GM18867 (cell line): ENCODE data around the gene ZFAND2B.
"Not testable (repeated sequence)": the region's sequence is repeated elsewhere in the genome, so short reads cannot be mapped to it uniquely, and the experiment has no call there.

Experiments used
- ATAC-seq: cut with Tn5 transposase; IDR thresholded peaks from one replicate; pipeline ENCODE4 v1.9.1; 2021; ENCODE audit warnings: mild to moderate bottlenecking, moderate library complexity; ENCODE audit not compliant: unreplicated experiment

Gene ZFAND2B

GRCh38 chr2:219250049-219250781 lies 43.6 kb downstream of the ZFAND2B start:
- no peak for ATAC-seq

GRCh38 chr2:219251656-219252055 lies 45.1 kb downstream of the ZFAND2B start:
- no peak for ATAC-seq

DNA sequence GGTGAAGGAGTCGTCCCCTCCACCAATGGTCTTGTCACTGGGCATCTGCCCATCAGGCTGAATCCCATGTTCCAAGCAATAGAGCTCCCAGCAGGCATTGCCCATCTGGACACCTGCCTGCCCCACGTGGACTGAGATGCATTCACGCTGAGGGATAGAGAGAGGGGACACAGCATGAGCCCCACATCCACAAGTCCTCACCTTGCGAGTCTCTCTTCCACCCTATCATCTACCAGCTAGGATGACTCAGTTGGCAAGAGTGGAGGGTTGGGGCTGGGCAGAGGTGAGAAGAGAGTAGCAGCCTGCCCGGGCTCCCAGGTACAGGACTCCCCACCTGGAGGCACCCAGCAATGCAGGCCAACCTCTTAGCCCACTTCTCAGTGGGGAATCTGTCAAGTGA lies 45.5 kb downstream of the ZFAND2B start:
- ATAC-seq, result no peak

- ATAC-seq, result no peak
These were observed 46.0 kb downstream of the ZFAND2B start for GRCh38 chr2:219252570-219252899.

DNA sequence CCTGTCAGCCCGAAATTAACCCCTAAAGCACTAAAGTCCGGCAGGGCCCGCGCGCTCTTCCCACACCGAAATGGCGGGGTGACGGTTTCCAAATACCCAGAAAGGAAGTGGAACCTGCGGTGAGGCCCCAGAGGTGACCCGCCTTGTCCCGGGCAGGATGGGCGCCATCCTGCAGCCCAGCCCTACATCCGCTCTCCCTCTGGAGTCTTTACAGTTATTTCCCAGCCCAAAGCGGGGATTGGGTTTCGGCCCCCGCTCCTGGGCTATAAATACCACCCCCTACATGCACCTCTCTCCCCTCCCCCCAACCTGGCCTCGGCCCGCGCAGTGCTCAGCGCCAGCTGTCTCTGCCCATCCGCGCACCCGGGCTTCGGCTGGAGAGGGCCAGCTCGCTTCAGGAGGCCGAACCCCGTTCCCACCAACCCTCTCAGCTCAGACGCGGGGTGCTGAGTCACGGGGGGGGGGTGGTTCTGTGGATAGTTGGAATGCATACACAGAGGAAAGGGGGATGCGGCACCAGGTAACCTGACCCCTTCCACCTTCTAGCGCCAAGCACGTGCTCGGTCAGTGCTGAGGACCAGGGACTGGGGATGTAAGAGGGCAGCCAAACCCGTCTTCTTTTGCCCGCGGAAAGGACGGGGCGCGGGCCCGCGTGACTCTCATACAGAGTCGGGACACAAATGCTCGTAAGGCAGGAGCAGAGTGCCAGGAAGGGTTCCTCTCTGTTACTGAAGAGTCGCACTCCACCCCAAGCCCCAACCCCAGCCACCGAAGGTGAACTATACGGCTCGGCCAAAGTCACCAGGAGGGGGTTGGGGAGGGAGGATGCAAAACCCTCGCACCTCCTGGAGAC lies 46.5 kb downstream of the ZFAND2B start, which contains the start of gene TUBA4B:
Gene TUBA4B (plus strand): TSS at position 344 of the 853 bp plus-strand sequence. CDS start 165 bp downstream, at position 509.
- no peak for ATAC-seq

DNA sequence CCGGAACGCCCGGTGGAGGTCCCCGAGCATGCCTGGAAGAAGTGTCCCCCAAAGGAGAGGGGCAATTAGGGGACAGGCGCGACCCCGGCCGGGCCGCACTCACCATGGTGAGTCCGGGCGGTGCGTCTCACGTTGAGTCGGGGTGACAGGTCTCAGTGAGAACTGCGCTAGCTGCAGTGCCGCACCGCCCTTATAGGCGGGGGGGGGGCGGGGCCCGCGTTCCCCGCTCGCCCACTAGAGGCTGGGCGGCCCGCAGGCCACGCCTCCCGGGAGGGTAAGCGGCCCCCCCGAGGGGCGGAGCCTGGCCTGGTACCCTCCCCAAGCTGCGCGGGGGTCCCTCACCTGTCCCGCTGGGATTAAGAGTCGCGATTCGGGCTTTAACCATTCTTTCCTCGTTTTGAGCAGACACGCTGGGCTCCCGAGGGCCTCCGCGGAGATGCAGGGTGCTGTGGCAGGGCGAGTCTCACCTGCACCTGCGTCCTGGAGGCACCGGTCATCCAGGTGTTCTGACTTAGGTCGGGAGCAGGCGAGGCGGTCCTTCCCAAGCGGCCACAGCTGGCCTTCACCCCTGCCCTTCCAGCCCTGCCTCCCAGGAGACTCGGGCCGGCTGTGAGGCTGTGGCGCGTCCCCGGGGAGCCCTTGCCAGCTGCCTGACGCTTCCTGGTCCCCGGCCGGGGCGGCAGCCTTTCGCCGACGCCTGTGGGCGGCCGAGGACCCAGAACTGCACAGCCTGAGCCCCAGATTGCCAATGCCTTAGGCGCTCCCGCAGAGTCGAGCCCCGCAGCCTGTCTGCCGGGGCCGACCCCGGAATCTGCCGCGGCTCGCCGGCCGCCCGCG lies 47.4 kb downstream of the ZFAND2B start, which contains the start of gene TUBA4A:
Gene TUBA4A (minus strand): TSS at position 166 of the 837 bp plus-strand sequence. CDS start 60 bp downstream, at position 106.
- ATAC-seq, result peak; percentile 48

DNA sequence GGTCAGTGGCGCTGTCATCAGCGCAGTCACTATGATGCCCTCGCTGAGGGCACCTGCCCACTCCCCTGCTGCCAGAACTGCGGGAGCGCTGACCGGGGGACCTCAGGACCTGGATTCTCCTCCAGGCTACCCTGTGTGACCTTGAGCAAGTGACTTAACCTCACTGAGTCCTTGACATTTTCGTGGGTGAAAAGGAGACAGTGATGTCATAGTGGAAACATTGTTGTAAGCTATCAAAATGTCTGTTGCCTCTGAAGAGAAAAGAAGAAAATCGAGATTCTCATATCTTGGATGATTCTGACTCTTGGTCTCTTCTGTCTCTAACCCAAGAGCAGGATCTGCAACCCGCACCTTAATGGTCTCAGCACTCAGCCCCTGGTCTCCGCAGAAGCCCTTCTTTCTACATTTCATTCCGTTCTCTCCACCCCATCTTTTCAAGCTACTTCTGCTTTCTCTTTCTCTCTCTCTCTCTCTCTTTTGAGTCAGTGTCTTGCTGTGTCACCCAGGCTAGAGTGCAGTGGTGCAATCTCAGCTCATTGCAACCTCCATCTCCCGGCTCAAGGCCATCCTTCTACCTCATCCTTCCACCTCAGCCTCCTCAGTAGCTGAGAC lies 48.1 kb downstream of the ZFAND2B start:
- ATAC-seq, result peak; percentile 40

DNA sequence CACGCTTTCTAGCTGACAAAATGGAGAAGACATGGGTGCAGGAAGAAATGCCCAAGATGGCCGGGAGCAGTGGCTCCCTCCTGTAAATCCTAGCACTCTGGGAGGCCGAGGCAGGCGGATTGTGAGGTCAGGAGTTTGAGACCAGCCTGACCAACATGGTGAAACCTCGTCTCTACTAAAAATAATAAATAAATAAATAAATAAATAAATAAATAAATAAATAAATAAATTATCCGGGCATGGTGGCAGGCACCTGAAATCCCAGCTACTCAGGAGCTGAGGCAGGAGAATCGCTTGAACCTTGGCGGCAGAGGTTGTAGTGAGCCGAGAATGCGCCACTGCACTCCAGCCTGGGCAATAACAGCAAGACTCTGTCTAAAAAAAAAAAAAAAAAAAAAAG lies 52.4 kb downstream of the ZFAND2B start:
- ATAC-seq, result not testable (repeated sequence)
